ENCODE measurements around the gene ECT2L. TPM values are rescaled to one million over a fixed set of nuclear protein-coding genes. Genes with fewer than 3 reads are reported as not detected.

Gene ECT2L
- total and polyA plus RNA-seq, 11 donors, result 0.19 to 6.0 (median 1.9) TPM

DNA sequence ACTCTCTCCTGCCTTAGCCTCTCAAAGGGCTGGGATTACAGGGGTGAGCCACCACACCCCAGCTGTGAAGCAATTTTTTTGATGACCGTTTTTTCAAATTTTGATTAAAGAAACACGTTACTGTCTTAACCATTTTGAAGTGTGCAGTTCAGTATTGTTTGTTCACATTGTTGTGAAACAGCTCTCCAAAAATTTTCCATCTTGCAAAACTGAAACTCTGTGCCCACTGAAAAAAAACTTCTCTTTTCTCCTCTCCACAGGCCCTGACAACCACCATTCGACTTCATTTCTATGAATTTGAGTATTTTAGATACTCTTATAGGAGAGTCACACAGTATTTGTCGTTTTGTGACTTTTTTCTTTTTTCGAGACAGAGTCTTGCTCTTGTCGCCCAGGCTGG, 53.9 kb downstream of the ECT2L start:
- 87 to 92% (median 88%) methylated on average over 6 of the region's 6 CpGs for WGBS, 4 donors
- Histone ChIP-seq H3K27me3 (no peaks in the 10 kb centered on the region), H3K4me1 (peaks cover 0 to 5% (median 0%) of the 10 kb centered on the region in 12 donors), H3K4me3 (no peak overlapping the region), H3K36me3 (no peaks in the 10 kb centered on the region), H3K27ac (no peak overlapping the region), H3K9me3 (no peaks in the 10 kb centered on the region)
- intact Hi-C loops (cut with DNase I), result no loop called here
- TF ChIP-seq POLR2A (IDR thresholded peaks at IDR 0.05), result no peak
- no peak for DNase-seq
- ATAC-seq, result no peak

GRCh38 chr6:138856654-138857053, 60.8 kb downstream of the ECT2L start:
- H3K4me1 ChIP-seq, result no peaks in the 10 kb centered on the region
- H3K27ac ChIP-seq, result no peak overlapping the region
- peaks cover 0 to 4% (median 0%) of the 10 kb centered on the region in 12 donors for H3K9me3 ChIP-seq
- H3K4me3 ChIP-seq, result no peak overlapping the region
- H3K27me3 ChIP-seq, result no peaks in the 10 kb centered on the region
- no peaks in the 10 kb centered on the region for H3K36me3 ChIP-seq
- ATAC-seq (no peak), DNase-seq (no peak)
- intact Hi-C loops (cut with DNase I), result no loop called here
- TF ChIP-seq CTCF (IDR thresholded peaks at IDR 0.05), result no peak
- no peak for TF ChIP-seq POLR2A (IDR thresholded peaks at IDR 0.05)
- WGBS, 4 donors, result 84 to 89% (median 84%) methylated on average over 6 of the region's 6 CpGs

DNA sequence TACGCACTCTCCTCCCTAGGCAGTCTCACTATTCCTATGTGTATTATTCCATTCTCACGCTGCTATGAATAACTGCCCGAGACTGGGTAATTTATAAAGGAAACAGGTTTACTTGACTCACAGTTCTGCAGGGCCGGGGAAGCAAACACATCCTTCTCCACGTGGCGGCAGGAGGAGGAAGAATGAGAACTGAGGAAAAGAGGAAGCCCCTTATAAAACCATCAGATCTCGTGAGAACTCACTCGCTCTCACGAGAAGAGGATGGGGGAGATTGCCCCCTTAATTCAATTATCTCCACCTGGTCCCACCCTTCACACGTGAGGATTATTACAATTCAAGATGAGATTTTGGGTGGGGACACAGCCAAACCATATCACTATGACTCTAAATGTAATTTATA, 61.9 kb downstream of the ECT2L start:
- TF ChIP-seq POLR2A (IDR thresholded peaks at IDR 0.05) (no peak), CTCF (IDR thresholded peaks at IDR 0.05) (no peak)
- H3K36me3 ChIP-seq, result no peaks in the 10 kb centered on the region
- peaks cover 0 to 4% (median 0%) of the 10 kb centered on the region in 12 donors for H3K9me3 ChIP-seq
- no peak overlapping the region for H3K4me3 ChIP-seq
- WGBS, 4 donors, result 58 to 69% (median 64%) methylated on average over 10 of the region's 10 CpGs
- H3K27ac ChIP-seq, result no peak overlapping the region
- H3K27me3 ChIP-seq, result no peaks in the 10 kb centered on the region
- H3K4me1 ChIP-seq, result peaks cover 0 to 6% (median 0%) of the 10 kb centered on the region in 12 donors
- no peak for ATAC-seq
- no peak for DNase-seq
- intact Hi-C loops (cut with DNase I), result no loop called here

DNA sequence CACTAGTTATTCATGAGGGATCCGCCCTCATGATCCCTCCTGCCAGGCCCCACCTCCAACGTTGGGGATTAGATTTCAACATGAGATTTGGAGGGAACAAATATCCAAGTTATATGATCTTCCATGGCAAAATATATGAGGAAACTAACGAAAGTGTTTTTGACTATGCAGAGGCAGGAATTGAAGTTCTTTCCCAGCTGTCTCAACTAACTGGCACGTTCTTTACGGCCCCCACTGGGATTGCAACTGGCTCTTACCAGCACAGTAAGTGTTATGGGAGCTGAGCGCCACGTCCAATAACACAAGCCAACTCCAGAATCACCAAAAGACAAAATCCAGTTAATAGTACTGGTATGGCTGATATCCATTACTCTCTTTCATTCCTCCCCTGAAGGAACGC, 66.6 kb downstream of the ECT2L start:
- Histone ChIP-seq H3K4me1 (peaks cover 0 to 24% (median 2%) of the 10 kb centered on the region in 12 donors), H3K36me3 (no peaks in the 10 kb centered on the region), H3K27me3 (no peaks in the 10 kb centered on the region), H3K27ac (peak overlapping the region in 11 of 12 donors; percentile 63 to 96 (median 82)), H3K9me3 (peaks cover 0 to 4% (median 0%) of the 10 kb centered on the region in 12 donors), H3K4me3 (no peak overlapping the region)
- no peak for ATAC-seq
- 64 to 77% (median 74%) methylated on average over 8 of the region's 8 CpGs for WGBS, 4 donors
- intact Hi-C loops (cut with DNase I), result loop anchor here in 1 of 10 donors (2.0 kb wide), 1 partner anchor 18 kb away; no protein-coding TSS in a partner anchor
- TF ChIP-seq CTCF (IDR thresholded peaks at IDR 0.05), result no peak
- no peak for TF ChIP-seq POLR2A (IDR thresholded peaks at IDR 0.05)
- no peak for DNase-seq

DNA sequence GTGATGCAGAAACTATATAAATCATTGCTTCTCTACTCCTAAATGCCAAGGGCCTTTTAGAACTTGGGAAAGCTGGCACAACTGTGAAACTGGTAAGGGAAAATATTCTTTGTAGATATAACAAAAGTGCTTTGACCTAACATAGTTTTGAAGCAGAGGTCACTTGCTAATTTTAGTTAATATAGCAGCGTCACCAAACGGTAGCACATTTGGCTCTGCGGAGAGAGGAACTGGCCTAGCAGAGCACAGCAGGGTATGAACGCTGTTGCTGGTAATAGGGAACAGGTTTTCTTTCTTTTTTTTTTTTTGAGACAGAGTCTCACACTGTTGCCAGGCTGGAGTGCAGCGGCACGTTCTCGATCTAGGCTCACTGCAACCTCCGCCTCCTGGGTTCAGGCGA, 67.4 kb downstream of the ECT2L start:
- H3K27me3 ChIP-seq, result no peaks in the 10 kb centered on the region
- DNase-seq (peak in 4 of 5 donors; percentile 13 to 66 (median 54)), ATAC-seq (peak; percentile 82 to 94 (median 90))
- no peak overlapping the region for H3K4me3 ChIP-seq
- no peaks in the 10 kb centered on the region for H3K36me3 ChIP-seq
- no peak for TF ChIP-seq CTCF (IDR thresholded peaks at IDR 0.05)
- no peak for TF ChIP-seq POLR2A (IDR thresholded peaks at IDR 0.05)
- H3K27ac ChIP-seq, result peak overlapping the region; percentile 63 to 96 (median 82)
- peaks cover 0 to 31% (median 3%) of the 10 kb centered on the region in 12 donors for H3K4me1 ChIP-seq
- peaks cover 0 to 4% (median 0%) of the 10 kb centered on the region in 12 donors for H3K9me3 ChIP-seq
- WGBS, 4 donors, result 53 to 65% (median 55%) methylated on average over 9 of the region's 9 CpGs
- intact Hi-C loops (cut with DNase I), result loop anchor here in 1 of 10 donors (2.0 kb wide), 1 partner anchor 19 kb away; no protein-coding TSS in a partner anchor

All from heart left ventricle (tissue), 16 donors.